Right lobe of liver (tissue), 6 donors: ENCODE data around the gene PRR19. TPM values are rescaled to one million over a fixed set of nuclear protein-coding genes. Genes with fewer than 3 reads are reported as not detected.

Experiments
- ATAC-seq, 4 donors: fragments of 200-7000 bp; cut with Tn5 transposase; one replicate each; pipeline ENCODE4 v1.9.1; 2020; ENCODE audit warnings: mild to moderate bottlenecking in 4 of 4, moderate library complexity in 4 of 4
- DNase-seq, 3 donors: peaks; one replicate each; pipeline ENCODE4 v3.0.0-alpha.2; 2020
- H3K27ac ChIP-seq, 3 donors: fragments of 200-600 bp; one replicate each; pipeline ENCODE4 v1.8.0; 2022
- H3K27me3 ChIP-seq, 2 donors: fragments of 200-600 bp; one replicate each; pipeline ENCODE4 v1.8.0; 2022
- H3K36me3 ChIP-seq, 4 donors: fragments of 200-600 bp; sonication (generic) in 1 of 4; one replicate each; pipeline versions ENCODE4 v1.5.1 to v1.8.0; 2017 to 2022; ENCODE audit warnings: control low read depth in 1 of 4
- H3K4me1 ChIP-seq, 4 donors: fragments of 200-600 bp; sonication (generic) in 1 of 4; one replicate each; pipeline versions ENCODE4 v1.5.1 to v1.8.0; 2017 to 2022; ENCODE audit warnings: control low read depth in 1 of 4
- H3K4me3 ChIP-seq, 3 donors: fragments of 200-600 bp; one replicate each; pipeline ENCODE4 v1.8.0; 2022
- H3K9me3 ChIP-seq, 4 donors: fragments of 200-600 bp; sonication (generic) in 1 of 4; one replicate each; pipeline versions ENCODE4 v1.5.1 to v1.8.0; 2017 to 2022; ENCODE audit warnings: control low read depth in 1 of 4
- CTCF ChIP-seq, 4 donors: fragments of 200-600 bp in 3 of 4; fragments of 450-650 bp in 1 of 4; IDR thresholded peaks; one replicate each; pipeline versions ENCODE4 v1.5.1 to v1.8.0; 2016 to 2022; ENCODE audit warnings: antibody characterized with exemption in 4 of 4, mild to moderate bottlenecking in 2 of 4
- POLR2A ChIP-seq: fragments of 450-650 bp; IDR thresholded peaks from one replicate; pipeline ENCODE4 v1.6.1; 2017; ENCODE audit warnings: antibody characterized with exemption, mild to moderate bottlenecking
- WGBS: methylation state at CpG from one replicate; pipeline ENCODE4 v1.1.6; 2018; ENCODE audit warnings: low coverage, low lambda C conversion rate; ENCODE audit not compliant: insufficient coverage; ENCODE audit errors: missing lambda C conversion rate; 5-methylcytosine and 5-hydroxymethylcytosine counted together
- intact Hi-C, 2 donors: fragments of 100-400 bp; cut with DNase I; formaldehyde crosslinking; loops; one replicate each; pipeline versions ENCODE4 v1.11.2 to v1.14.1; 2022
- total RNA-seq, 6 experiments: library from RNA; depleted of rRNA in 2 of 6; stranded (reverse); fragments of >200 nt in 2 of 6; fragmentation: NEBNext Ultra II Directional in 3 of 6; extraction: Animal tissue kit (Norgen Biotek cat#: 25700) in 3 of 6; gene quantifications; one replicate each; pipeline versions ENCODE4 v1.1.0 to v1.2.4, GENCODE V29; 2016 to 2023
- donor health status: DM: no; HTN: yes; CAD: no.
- donor health status: DM: no; HTN: no; CAD: no.
- donor health status: DM: no; HTN: no; CAD: no.
- donor health status: DM: no; HTN: yes; CAD: no.
- donor health status: DM: no; HTN: yes; CAD: no.

The PRR19 gene
- total RNA-seq, 6 experiments from 2014 or later, result 0.18 to 0.74 (median 0.21) TPM

- WGBS, result 83% methylated on average over 4 of the region's 5 CpGs
- no peak for DNase-seq
- H3K4me1 ChIP-seq, result peaks cover 0 to 6% (median 0%) of the 10 kb centered on the region in 4 donors
- no peaks in the 10 kb centered on the region for H3K36me3 ChIP-seq
- ATAC-seq, result no peak
- no peaks in the 10 kb centered on the region for H3K9me3 ChIP-seq
- H3K27me3 ChIP-seq, result no peaks in the 10 kb centered on the region
- intact Hi-C loops, result no loop called here
- H3K27ac ChIP-seq, result no peak overlapping the region
- no peak for TF ChIP-seq CTCF (IDR thresholded peaks at IDR 0.05)
- TF ChIP-seq POLR2A, result no peak
- no peak overlapping the region for H3K4me3 ChIP-seq
Measured at GRCh38 chr19:42312370-42312769, 10.4 kb downstream of the PRR19 start.

- ATAC-seq, result peak; percentile 59 to 72 (median 66)
- TF ChIP-seq POLR2A (no peak), CTCF (IDR thresholded peaks at IDR 0.05) (no peak)
- intact Hi-C loops, result no loop called here
- Histone ChIP-seq H3K9me3 (no peaks in the 10 kb centered on the region), H3K4me3 (peak within 1 kb of the TSS; percentile 18 to 38 (median 31)), H3K36me3 (no peaks in the 10 kb centered on the region), H3K27me3 (no peaks in the 10 kb centered on the region), H3K27ac (no peak within 1 kb of the TSS), H3K4me1 (peaks cover 0 to 6% (median 0%) of the 10 kb centered on the region in 4 donors)
- under 1% methylated on average over 25 of the region's 67 CpGs for WGBS
- DNase-seq, result no peak
Measured at GRCh38 chr19:42313096-42313839, 11.3 kb downstream of the PRR19 start, which contains the start of gene TMEM145. Gene TMEM145 (plus strand): TSS chr19:42313309. CDS start chr19:42313377, 68 bp downstream.

- intact Hi-C loops, result no loop called here
- TF ChIP-seq CTCF (IDR thresholded peaks at IDR 0.05) (no peak), POLR2A (no peak)
- no peak for DNase-seq
- Histone ChIP-seq H3K27me3 (no peaks in the 10 kb centered on the region), H3K27ac (no peak overlapping the region), H3K36me3 (no peaks in the 10 kb centered on the region), H3K4me3 (no peak overlapping the region), H3K9me3 (no peaks in the 10 kb centered on the region), H3K4me1 (peaks cover 0 to 6% (median 0%) of the 10 kb centered on the region in 4 donors)
- WGBS, result 9% methylated on average over 16 of the region's 26 CpGs
- no peak for ATAC-seq
Measured at GRCh38 chr19:42313840-42314755, 12.2 kb downstream of the PRR19 start.

GRCh38 chr19:42315024-42315423, 13.1 kb downstream of the PRR19 start:
- intact Hi-C loops, result no loop called here
- TF ChIP-seq POLR2A, result no peak
- no peak for TF ChIP-seq CTCF (IDR thresholded peaks at IDR 0.05)
- ATAC-seq (no peak), DNase-seq (no peak)
- 100% methylated on average over 1 of the region's 5 CpGs for WGBS
- Histone ChIP-seq H3K4me1 (peaks cover 0 to 6% (median 0%) of the 10 kb centered on the region in 4 donors), H3K27me3 (no peaks in the 10 kb centered on the region), H3K9me3 (no peaks in the 10 kb centered on the region), H3K27ac (no peak overlapping the region), H3K4me3 (no peak overlapping the region), H3K36me3 (no peaks in the 10 kb centered on the region)
